H1 (cell line): ENCODE results near the gene TMEM107.

ENCODE experiments used
- ATF3 ChIP-seq: IDR thresholded peaks from 2 replicates; pipeline ENCODE4 v1.6.1; 2011; ENCODE audit warnings: low read depth, mild to moderate bottlenecking, low read length; ENCODE audit not compliant: insufficient read depth
- CHD2 ChIP-seq: IDR thresholded peaks from 2 replicates; pipeline ENCODE4 v1.6.1; 2012; ENCODE audit warnings: low read length, improper control_type of control experiment
- CTCF ChIP-seq, 3 experiments: IDR thresholded peaks; 1 replicate in 2 of 3; 2 replicates in 1 of 3; pipeline versions ENCODE4 v1.5.1 to v1.6.1; 2011; ENCODE audit warnings: low read length in 3 of 3, mild to moderate bottlenecking in 3 of 3, inconsistent platforms in 2 of 3, low read depth in 1 of 3, moderate library complexity in 1 of 3; ENCODE audit not compliant: insufficient read depth in 1 of 3; ENCODE audit errors: control extremely low read depth in 1 of 3
- EZH2 ChIP-seq: fragments of 200-600 bp; sonication (generic); IDR thresholded peaks from 2 replicates; pipeline ENCODE4 v1.7.1; 2012; ENCODE audit warnings: low read depth, mild to moderate bottlenecking, moderate library complexity, low read length, inconsistent platforms; ENCODE audit not compliant: severe bottlenecking
- HDAC6 ChIP-seq: IDR thresholded peaks from one replicate; pipeline ENCODE4 v1.7.1; 2012; ENCODE audit warnings: low read depth, mild to moderate bottlenecking, inconsistent platforms, low read length, moderate library complexity
- POU5F1 ChIP-seq: IDR thresholded peaks from 2 replicates; pipeline ENCODE4 v1.6.1; 2011; ENCODE audit warnings: low read depth, mild to moderate bottlenecking, low read length, moderate library complexity
- RFX5 ChIP-seq: IDR thresholded peaks from 2 replicates; pipeline ENCODE4 v1.6.1; 2011; ENCODE audit warnings: low read depth, low read length, improper control_type of control experiment, borderline replicate concordance
- ZNF274 ChIP-seq: IDR thresholded peaks from 2 replicates; pipeline ENCODE4 v1.7.0; 2012; ENCODE audit warnings: low read length, borderline replicate concordance; ENCODE audit errors: extremely low read depth

GRCh38 chr17:8222630-8223355 is 46.6 kb upstream of the TMEM107 start:
- TF ChIP-seq CTCF (IDR thresholded peaks at IDR 0.05; ENCODE audit: control extremely low read depth in 1 of 3, insufficient read depth in 1 of 3, low read depth in 1 of 3, low read length in 3 of 3) (no peak), CHD2 (no peak), HDAC6 (no peak), EZH2 (no peak), POU5F1 (no peak), ZNF274 (no peak), RFX5 (no peak), ATF3 (no peak)
